ENCODE results near the gene GALNT17.

DNA sequence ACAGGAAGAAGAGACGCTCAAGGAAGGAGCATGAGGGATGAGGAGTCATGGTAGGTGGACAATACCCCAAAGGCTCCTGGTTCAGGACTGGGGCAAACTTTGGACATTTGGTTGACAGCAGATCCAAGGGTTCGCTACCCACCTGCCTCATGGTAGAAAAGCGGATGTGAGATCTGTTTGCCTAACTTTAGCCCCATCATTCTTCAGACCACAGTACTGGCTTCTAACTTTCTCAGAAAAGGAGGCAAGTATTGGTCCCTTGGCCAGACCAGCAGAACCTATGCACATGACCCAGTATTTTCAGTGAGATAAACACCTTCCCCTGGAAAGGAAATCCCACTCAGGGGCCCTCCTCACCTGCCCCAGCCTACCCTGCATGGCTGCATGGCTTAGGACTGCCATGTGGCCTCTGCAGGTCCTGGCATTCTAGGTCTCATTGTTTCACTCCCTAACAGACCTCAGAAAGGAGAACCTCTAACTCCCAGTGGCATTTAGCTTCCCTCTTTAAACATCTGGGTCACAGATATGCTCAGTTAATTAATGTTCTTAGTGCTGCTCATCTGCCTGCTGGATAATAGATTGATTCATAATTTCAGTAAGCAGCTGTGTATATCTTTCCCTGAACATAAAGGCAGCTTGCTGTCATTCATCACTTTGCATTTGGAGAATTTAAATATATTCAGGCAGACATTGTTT, 574.1 kb downstream of the GALNT17 start:
- TF ChIP-seq, protein P1, sequence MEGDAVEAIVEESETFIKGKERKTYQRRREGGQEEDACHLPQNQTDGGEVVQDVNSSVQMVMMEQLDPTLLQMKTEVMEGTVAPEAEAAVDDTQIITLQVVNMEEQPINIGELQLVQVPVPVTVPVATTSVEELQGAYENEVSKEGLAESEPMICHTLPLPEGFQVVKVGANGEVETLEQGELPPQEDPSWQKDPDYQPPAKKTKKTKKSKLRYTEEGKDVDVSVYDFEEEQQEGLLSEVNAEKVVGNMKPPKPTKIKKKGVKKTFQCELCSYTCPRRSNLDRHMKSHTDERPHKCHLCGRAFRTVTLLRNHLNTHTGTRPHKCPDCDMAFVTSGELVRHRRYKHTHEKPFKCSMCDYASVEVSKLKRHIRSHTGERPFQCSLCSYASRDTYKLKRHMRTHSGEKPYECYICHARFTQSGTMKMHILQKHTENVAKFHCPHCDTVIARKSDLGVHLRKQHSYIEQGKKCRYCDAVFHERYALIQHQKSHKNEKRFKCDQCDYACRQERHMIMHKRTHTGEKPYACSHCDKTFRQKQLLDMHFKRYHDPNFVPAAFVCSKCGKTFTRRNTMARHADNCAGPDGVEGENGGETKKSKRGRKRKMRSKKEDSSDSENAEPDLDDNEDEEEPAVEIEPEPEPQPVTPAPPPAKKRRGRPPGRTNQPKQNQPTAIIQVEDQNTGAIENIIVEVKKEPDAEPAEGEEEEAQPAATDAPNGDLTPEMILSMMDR (IDR thresholded peaks at IDR 0.05): no peak
- TF ChIP-seq POLR2AphosphoS5 (IDR thresholded peaks at IDR 0.05) (no peak), POLR2A (IDR thresholded peaks at IDR 0.05) (no peak)

Data from prostate gland (tissue), 2 donors.